Myometrial cell (primary cell): ENCODE results near the gene ECE1. TPM values are rescaled to one million over a fixed set of nuclear protein-coding genes. Genes with fewer than 3 reads are reported as not detected.

Source experiments
- total RNA-seq: library from RNA; depleted of rRNA; stranded (reverse); fragments of >200 nt; gene quantifications from 2 replicates; pipeline ENCODE4 v1.2.3, GENCODE V29; 2015

The ECE1 gene
- total RNA-seq: 114 and 128 TPM in 2 replicates

GRCh38 chr1:21289700-21290545 lies at the start of gene ECE1:
Gene ECE1 (minus strand): TSS chr1:21290463. CDS start chr1:21290414, 49 bp downstream.

DNA sequence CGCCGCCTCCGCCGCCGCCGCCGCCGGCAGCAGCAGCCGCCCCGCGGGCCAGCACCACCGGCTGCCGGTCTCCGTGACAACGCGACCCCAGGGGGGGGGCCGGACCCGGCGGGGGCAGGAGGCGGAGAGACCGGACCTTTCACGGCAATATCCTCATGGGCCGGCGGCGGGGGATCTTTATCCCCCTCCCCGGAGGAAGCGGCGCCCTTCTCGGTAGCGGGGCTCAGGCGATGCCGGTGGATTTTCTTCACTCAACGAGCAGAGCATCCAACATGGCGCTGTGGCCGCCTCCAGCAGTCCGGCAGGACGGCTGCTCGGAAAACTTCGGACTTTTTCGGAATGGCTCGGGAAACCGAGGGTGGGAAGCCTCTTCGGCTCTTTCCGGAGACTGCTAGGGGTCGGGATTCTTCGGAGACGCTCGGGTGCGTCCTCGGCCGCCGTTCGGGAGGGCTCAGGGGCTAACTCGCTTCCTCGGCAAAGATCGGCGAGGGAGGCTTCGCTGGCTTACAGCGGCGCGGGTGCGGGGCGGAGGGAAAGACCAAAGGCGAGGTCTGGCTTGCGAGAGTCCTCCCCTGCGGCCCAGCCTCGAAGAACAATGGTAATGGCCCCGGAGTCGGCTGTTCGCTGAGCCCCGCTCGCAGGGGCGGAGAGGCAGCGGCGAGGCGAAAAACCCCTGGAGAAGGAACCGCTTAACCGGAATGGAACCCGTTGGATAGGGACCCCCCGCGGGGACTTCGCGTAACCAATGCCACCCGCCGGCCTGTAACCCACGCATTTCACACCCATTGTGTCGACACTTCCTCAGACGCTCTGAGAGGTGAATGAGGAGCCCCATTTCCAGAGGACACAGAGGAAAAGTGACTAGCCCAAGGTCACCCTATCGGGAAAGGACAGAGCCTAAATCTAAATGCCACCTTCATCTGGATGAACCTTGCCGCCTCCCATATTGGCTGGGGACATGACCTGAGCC lies 113.4 kb downstream of the ECE1 start, which contains the start of gene EIF4G3:
TSS of gene EIF4G3 (minus strand) at position 312 of the 970 bp plus-strand sequence. CDS start 174,155 bp downstream, outside the sequence.

Other genes with a start within 250 kb of the ECE1 start
- 27.4 and 36.0 TPM in 2 replicates for gene EIF4G3, start 113.6 kb downstream of the ECE1 start, total RNA-seq
- gene NBPF3, start 149.7 kb upstream of the ECE1 start, total RNA-seq: 59.5 and 62.6 TPM in 2 replicates
- 0.29 and 6.4 TPM in 2 replicates for gene ALPL, start 219.0 kb upstream of the ECE1 start, total RNA-seq